LNCaP clone FGC (cell line): ENCODE results near the gene SERGEF.

Experiments used
- DNase-seq: peaks from one replicate; pipeline ENCODE4 v3.0.0-alpha.2; 2011; ENCODE audit warnings: low read depth
- H3K4me3 ChIP-seq: 2 replicates; pipeline ENCODE4 v1.5.1; 2011; ENCODE audit warnings: mild to moderate bottlenecking, low read depth, low read length, control low read depth
- CTCF ChIP-seq: IDR thresholded peaks from 2 replicates; pipeline ENCODE4 v1.5.1; 2012; ENCODE audit warnings: mild to moderate bottlenecking; ENCODE audit not compliant: control insufficient read depth, insufficient read depth; ENCODE audit errors: extremely low read depth

Gene SERGEF

GRCh38 chr11:17753641-17754040 is 259.2 kb downstream of the SERGEF start:
- DNase-seq, result no peak
- no peak overlapping the region for H3K4me3 ChIP-seq
- TF ChIP-seq CTCF, result no peak

- no peak overlapping the region for H3K4me3 ChIP-seq
- no peak for DNase-seq
- TF ChIP-seq CTCF, result no peak
Measured at GRCh38 chr11:17753153-17753552, 259.7 kb downstream of the SERGEF start.

- no peak for DNase-seq
- TF ChIP-seq CTCF, result no peak
- H3K4me3 ChIP-seq, result no peak overlapping the region
Measured at GRCh38 chr11:17752144-17752543, 260.7 kb downstream of the SERGEF start.

GRCh38 chr11:17751558-17751957 is 261.3 kb downstream of the SERGEF start:
- no peak for TF ChIP-seq CTCF
- H3K4me3 ChIP-seq, result no peak overlapping the region
- DNase-seq, result no peak

- TF ChIP-seq CTCF, result no peak
- H3K4me3 ChIP-seq, result no peak overlapping the region
- no peak for DNase-seq
Measured at GRCh38 chr11:17750801-17751165, 262.1 kb downstream of the SERGEF start.

- no peak for DNase-seq
- H3K4me3 ChIP-seq, result no peak overlapping the region
- no peak for TF ChIP-seq CTCF
Measured at GRCh38 chr11:17750013-17750800, 262.6 kb downstream of the SERGEF start.

GRCh38 chr11:17748761-17749721 is 263.8 kb downstream of the SERGEF start:
- no peak overlapping the region for H3K4me3 ChIP-seq
- no peak for DNase-seq
- no peak for TF ChIP-seq CTCF
